ENCODE results near the gene CD2AP.
"Not testable (repeated sequence)": the region's sequence is repeated elsewhere in the genome, so short reads cannot be mapped to it uniquely, and the experiment has no call there.

CD2AP gene

DNA sequence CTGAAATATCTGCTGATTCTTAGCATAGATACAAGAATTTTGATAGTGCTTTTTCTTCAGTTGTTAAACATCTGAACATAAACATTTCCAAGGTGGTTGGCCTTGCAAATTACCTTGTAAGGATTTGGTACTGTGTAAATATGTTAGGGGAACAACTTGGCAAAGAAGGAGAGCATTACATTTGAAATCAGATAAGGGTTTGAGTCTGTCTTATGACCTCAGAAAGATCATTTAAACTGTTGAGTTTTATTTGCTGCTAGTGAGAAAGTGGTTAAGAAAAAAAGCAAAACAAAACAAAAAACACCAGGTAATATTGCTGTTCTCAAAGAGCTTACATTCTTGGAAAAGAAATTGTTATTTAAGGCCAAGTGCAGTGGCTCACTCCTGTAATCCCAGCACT, 56.5 kb downstream of the CD2AP start:
- H3K4me3 ChIP-seq (ENCODE audit: low read depth, low read length): no peak overlapping the region
- no peak for DNase-seq (ENCODE audit: low read depth)
- TF ChIP-seq, protein P1, sequence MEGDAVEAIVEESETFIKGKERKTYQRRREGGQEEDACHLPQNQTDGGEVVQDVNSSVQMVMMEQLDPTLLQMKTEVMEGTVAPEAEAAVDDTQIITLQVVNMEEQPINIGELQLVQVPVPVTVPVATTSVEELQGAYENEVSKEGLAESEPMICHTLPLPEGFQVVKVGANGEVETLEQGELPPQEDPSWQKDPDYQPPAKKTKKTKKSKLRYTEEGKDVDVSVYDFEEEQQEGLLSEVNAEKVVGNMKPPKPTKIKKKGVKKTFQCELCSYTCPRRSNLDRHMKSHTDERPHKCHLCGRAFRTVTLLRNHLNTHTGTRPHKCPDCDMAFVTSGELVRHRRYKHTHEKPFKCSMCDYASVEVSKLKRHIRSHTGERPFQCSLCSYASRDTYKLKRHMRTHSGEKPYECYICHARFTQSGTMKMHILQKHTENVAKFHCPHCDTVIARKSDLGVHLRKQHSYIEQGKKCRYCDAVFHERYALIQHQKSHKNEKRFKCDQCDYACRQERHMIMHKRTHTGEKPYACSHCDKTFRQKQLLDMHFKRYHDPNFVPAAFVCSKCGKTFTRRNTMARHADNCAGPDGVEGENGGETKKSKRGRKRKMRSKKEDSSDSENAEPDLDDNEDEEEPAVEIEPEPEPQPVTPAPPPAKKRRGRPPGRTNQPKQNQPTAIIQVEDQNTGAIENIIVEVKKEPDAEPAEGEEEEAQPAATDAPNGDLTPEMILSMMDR (IDR thresholded peaks at IDR 0.05; ENCODE audit: low read depth, low read length, missing control alignments): no peak

DNA sequence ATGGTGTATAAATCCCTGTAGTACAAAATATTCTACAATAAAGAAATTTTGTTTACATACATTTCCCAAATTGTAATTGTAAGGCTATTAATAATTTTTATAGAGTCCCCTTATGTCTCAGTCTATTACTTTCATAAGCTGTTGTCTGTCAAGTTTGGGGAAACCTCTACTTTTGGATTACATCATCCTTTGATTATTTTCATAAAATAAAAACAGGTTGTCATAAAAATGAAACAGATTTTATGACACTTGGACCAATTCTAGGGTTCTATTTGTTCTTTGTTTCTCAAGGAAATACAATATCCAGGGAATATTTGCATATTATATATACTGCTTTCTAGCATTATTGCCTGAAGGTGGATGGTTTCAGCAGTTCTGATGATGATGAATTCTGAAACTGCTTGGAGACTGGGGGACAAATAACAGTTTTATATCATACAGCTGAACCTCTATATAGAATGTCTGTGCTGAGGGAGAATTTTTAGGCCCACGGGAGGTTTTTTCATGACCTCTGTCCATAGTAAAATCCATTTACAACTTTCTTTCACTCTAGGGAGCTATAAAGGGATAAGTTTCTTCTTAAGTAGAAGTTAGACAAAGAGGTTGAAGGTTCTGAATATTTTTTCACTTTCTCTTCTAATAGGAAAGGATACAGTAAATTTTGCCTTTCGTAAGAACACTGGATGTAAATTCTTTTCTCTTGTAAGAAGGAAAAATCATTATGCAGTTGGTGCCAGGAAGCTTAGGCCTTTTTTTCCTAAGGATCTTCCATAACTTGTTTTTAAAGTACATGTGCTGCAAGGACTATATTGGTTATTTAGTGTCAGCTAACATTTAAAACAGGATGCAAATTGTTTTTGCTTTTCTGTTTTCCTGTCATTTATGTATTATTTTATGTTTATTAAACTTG, 58.0 kb downstream of the CD2AP start:
- TF ChIP-seq, protein P1 (IDR thresholded peaks at IDR 0.05; ENCODE audit: low read depth, low read length, missing control alignments): no peak

GRCh38 chr6:47536816-47537401, 59.3 kb downstream of the CD2AP start:
- H3K4me3 ChIP-seq (ENCODE audit: low read depth, low read length): no peak overlapping the region
- DNase-seq (ENCODE audit: low read depth): no peak
- TF ChIP-seq, protein P1 (IDR thresholded peaks at IDR 0.05; ENCODE audit: low read depth, low read length, missing control alignments): no peak

More for the DNA sequence above, 58.0 kb downstream of the CD2AP start:
- DNase-seq (ENCODE audit: low read depth): no peak
- H3K4me3 ChIP-seq (ENCODE audit: low read depth, low read length): no peak overlapping the region

GRCh38 chr6:47545223-47545622, 67.6 kb downstream of the CD2AP start:
- H3K4me3 ChIP-seq (ENCODE audit: low read depth, low read length): no peak overlapping the region
- TF ChIP-seq, protein P1 (IDR thresholded peaks at IDR 0.05; ENCODE audit: low read depth, low read length, missing control alignments): no peak
- no peak for DNase-seq (ENCODE audit: low read depth)

- no peak overlapping the region for H3K4me3 ChIP-seq (ENCODE audit: low read depth, low read length)
- TF ChIP-seq, protein P1 (IDR thresholded peaks at IDR 0.05; ENCODE audit: low read depth, low read length, missing control alignments): no peak
- no peak for DNase-seq (ENCODE audit: low read depth)
Measured at GRCh38 chr6:47551670-47552069, 74.1 kb downstream of the CD2AP start.

- no peak for DNase-seq (ENCODE audit: low read depth)
- no peak overlapping the region for H3K4me3 ChIP-seq (ENCODE audit: low read depth, low read length)
- TF ChIP-seq, protein P1 (IDR thresholded peaks at IDR 0.05; ENCODE audit: low read depth, low read length, missing control alignments): no peak
Measured at GRCh38 chr6:47552319-47552718, 74.7 kb downstream of the CD2AP start.

GRCh38 chr6:47553243-47553642, 75.7 kb downstream of the CD2AP start:
- DNase-seq (ENCODE audit: low read depth): not testable (repeated sequence)

DNA sequence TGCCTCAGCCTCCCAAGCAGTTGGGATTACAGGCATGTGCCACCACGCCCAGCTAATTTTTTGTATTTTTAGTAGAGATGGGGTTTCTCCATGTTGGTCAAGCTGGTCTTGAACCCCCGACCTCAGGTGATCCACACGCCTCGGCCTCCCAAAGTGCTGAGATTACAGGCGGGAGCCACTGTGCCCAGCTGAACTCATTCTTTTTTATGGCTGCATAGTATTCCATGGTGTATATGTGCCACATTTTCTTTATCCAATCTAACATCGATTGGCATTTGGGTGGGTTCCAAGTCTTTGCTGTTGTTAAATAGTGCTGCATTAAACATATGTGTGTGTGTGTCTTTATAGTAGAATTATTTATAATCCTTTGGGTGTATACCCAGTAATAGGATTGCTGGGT, 78.9 kb downstream of the CD2AP start:
- not testable (repeated sequence) for H3K4me3 ChIP-seq (ENCODE audit: low read depth, low read length); DNase-seq (ENCODE audit: low read depth)

More at GRCh38 chr6:47553243-47553642, 75.7 kb downstream of the CD2AP start:
- H3K4me3 ChIP-seq (ENCODE audit: low read depth, low read length): not testable (repeated sequence)

All from GM12864 (cell line).